Activated naive CD4-positive, alpha-beta T cell treated with anti-CD3 and anti-CD28 coated beads, Interleukin-2, amount 50 U/mL, for 24 hours (primary cell): Measurements from ENCODE around the gene LGMN.

Experiments used
- H3K27ac Mint-ChIP-seq: one replicate; pipeline ENCODE4 v1.8.0; 2021; ENCODE audit warnings: mild to moderate bottlenecking, mixed read lengths
- H3K27me3 Mint-ChIP-seq: one replicate; pipeline ENCODE4 v1.8.0; 2021; ENCODE audit warnings: mixed read lengths
- H3K36me3 Mint-ChIP-seq: one replicate; pipeline ENCODE4 v1.8.0; 2021; ENCODE audit warnings: mixed read lengths
- H3K4me1 Mint-ChIP-seq: one replicate; pipeline ENCODE4 v1.8.0; 2021; ENCODE audit warnings: mixed read lengths
- H3K4me3 Mint-ChIP-seq: one replicate; pipeline ENCODE4 v1.8.0; 2021; ENCODE audit warnings: mild to moderate bottlenecking, mixed read lengths
- H3K9me3 Mint-ChIP-seq: one replicate; pipeline ENCODE4 v1.8.0; 2021; ENCODE audit warnings: mixed read lengths

The LGMN gene

DNA sequence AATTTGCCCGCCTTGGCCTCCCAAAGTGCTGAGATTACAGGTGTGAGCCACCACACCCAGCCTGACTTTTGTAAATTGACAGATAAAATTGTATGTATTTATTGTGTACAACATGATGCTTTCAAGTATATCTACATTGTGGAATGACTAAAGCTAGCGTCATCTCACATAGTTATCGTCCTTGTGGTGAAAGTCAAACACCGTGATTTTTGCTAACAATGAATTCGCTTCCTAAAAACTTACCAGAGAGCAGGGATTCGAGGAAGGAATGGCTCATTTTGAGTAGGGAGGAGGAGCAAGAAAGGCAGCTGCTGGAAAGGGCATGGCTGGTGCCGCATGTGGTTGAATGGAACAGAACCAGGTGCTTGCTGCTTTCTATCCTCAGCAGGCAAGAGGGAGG is 85.4 kb downstream of the LGMN start:
- H3K9me3 Mint-ChIP-seq, result no peaks in the 10 kb centered on the region
- H3K27ac Mint-ChIP-seq, result peak overlapping the region; percentile 88
- H3K36me3 Mint-ChIP-seq, result peaks cover 46% of the 10 kb centered on the region
- peaks cover 90% of the 10 kb centered on the region for H3K4me1 Mint-ChIP-seq
- no peak overlapping the region for H3K4me3 Mint-ChIP-seq
- no peaks in the 10 kb centered on the region for H3K27me3 Mint-ChIP-seq

DNA sequence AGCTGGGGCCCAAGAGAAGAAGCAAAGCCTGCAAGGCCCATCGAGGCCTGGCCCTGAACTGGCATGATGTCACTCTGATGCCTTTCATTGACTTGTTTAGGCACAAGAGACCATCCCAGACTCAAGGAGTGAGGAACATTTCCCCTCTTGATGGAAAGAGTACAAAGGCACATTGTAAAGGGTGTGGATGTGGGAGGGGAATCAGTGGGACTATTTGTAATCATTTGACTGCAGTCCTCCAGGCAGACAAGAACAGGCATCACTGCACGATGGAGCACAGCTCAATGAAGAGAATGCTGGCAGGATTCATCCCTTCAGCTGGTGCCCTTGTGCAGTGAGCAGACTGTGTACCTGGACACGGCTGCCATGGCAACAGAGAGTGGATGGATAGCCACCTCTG is 87.9 kb downstream of the LGMN start:
- Mint-ChIP-seq H3K27me3 (no peaks in the 10 kb centered on the region), H3K9me3 (no peaks in the 10 kb centered on the region), H3K36me3 (peaks cover 37% of the 10 kb centered on the region), H3K27ac (peak overlapping the region; percentile 74), H3K4me1 (peaks cover 93% of the 10 kb centered on the region), H3K4me3 (no peak overlapping the region)

DNA sequence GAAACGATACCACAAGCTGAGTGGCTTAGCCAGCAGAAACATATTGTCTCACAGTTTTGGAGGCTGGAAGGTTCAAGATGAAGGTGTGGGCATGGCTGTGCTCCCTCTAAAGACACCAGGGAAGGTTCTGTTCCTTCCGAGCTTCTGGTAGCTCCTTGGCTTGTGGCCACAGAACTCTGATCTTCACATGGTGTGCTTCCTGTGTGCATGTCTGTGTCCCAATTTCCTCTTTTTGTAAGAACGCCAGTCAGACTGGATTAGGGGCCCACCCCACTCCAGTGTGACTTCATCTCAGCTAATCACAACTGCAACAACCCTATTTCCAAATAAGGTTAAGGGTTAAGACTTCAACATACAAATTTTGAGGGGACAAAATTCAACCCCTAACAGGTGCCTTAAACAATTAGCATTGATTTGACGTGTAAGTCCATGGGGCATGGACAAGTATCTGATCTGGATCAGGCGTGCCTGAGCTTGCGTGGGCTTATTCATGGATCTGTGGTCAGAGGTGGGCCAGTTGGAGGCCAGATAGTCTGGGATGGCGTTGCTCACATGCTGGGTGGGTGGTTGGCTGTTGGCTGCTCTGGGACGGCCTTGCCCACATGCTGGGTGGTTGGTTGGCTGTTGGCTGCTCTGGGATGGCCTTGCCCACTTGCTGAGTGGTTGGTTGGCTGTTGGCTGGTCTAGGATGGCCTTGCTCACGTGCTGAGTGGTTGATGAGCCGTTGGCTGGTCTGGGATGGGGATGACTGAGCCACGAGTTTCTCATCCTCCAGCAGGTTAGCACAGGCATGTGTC is 88.5 kb downstream of the LGMN start:
- H3K4me3 Mint-ChIP-seq, result no peak overlapping the region
- H3K9me3 Mint-ChIP-seq, result no peaks in the 10 kb centered on the region
- H3K27ac Mint-ChIP-seq, result peak overlapping the region; percentile 74
- peaks cover 95% of the 10 kb centered on the region for H3K4me1 Mint-ChIP-seq
- peaks cover 37% of the 10 kb centered on the region for H3K36me3 Mint-ChIP-seq
- no peaks in the 10 kb centered on the region for H3K27me3 Mint-ChIP-seq

- peak overlapping the region; percentile 89 for H3K27ac Mint-ChIP-seq
- peak overlapping the region; percentile 30 for H3K4me3 Mint-ChIP-seq
- no peaks in the 10 kb centered on the region for H3K27me3 Mint-ChIP-seq
- H3K36me3 Mint-ChIP-seq, result peaks cover 30% of the 10 kb centered on the region
- peaks cover 96% of the 10 kb centered on the region for H3K4me1 Mint-ChIP-seq
- H3K9me3 Mint-ChIP-seq, result no peaks in the 10 kb centered on the region
These were observed 89.7 kb downstream of the LGMN start for GRCh38 chr14:92658684-92659083.

DNA sequence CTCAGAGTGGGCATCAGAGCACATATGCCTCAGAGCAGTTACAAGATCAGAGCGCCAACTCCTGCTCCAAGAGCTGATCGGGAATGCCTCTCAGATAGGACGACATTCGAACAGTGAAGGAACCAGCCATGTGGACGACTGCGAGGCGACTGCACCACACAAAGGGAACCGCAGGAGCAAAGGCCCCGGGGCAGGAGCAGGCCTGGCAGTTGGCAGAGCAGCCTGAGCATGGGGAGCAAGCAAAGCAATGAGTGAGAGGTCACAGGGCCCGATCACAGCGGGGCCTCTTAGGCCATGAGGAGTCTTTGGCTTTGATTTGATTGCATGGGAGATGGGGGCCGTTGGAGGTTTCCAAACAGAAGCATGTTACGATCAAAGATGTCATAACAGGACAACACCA is 90.3 kb downstream of the LGMN start:
- H3K36me3 Mint-ChIP-seq, result peaks cover 29% of the 10 kb centered on the region
- peaks cover 98% of the 10 kb centered on the region for H3K4me1 Mint-ChIP-seq
- peak overlapping the region; percentile 89 for H3K27ac Mint-ChIP-seq
- no peaks in the 10 kb centered on the region for H3K9me3 Mint-ChIP-seq
- H3K27me3 Mint-ChIP-seq, result no peaks in the 10 kb centered on the region
- H3K4me3 Mint-ChIP-seq, result peak overlapping the region; percentile 30

- H3K27ac Mint-ChIP-seq, result peak overlapping the region; percentile 89
- peak overlapping the region; percentile 84 for H3K4me3 Mint-ChIP-seq
- H3K4me1 Mint-ChIP-seq, result peaks cover 94% of the 10 kb centered on the region
- H3K9me3 Mint-ChIP-seq, result no peaks in the 10 kb centered on the region
- H3K27me3 Mint-ChIP-seq, result no peaks in the 10 kb centered on the region
- H3K36me3 Mint-ChIP-seq, result peaks cover 24% of the 10 kb centered on the region
These were observed 90.8 kb downstream of the LGMN start for GRCh38 chr14:92657457-92658142.

- Mint-ChIP-seq H3K4me1 (peaks cover 83% of the 10 kb centered on the region), H3K9me3 (no peaks in the 10 kb centered on the region), H3K36me3 (peaks cover 16% of the 10 kb centered on the region), H3K27ac (peak overlapping the region; percentile 95), H3K27me3 (no peaks in the 10 kb centered on the region), H3K4me3 (peak overlapping the region; percentile 84)
These were observed 91.9 kb downstream of the LGMN start for GRCh38 chr14:92656306-92657081.

GRCh38 chr14:92655419-92656201 is 92.8 kb downstream of the LGMN start:
- no peaks in the 10 kb centered on the region for H3K27me3 Mint-ChIP-seq
- peak overlapping the region; percentile 84 for H3K4me3 Mint-ChIP-seq
- H3K27ac Mint-ChIP-seq, result peak overlapping the region; percentile 95
- no peaks in the 10 kb centered on the region for H3K9me3 Mint-ChIP-seq
- H3K4me1 Mint-ChIP-seq, result peaks cover 80% of the 10 kb centered on the region
- peaks cover 13% of the 10 kb centered on the region for H3K36me3 Mint-ChIP-seq

- Mint-ChIP-seq H3K27ac (peak overlapping the region; percentile 95), H3K4me1 (peaks cover 80% of the 10 kb centered on the region), H3K27me3 (no peaks in the 10 kb centered on the region), H3K4me3 (peak overlapping the region; percentile 97), H3K9me3 (no peaks in the 10 kb centered on the region), H3K36me3 (peaks cover 5% of the 10 kb centered on the region)
These were observed 94.1 kb downstream of the LGMN start for GRCh38 chr14:92654239-92654901.
